ENCODE measurements around the gene SUCNR1.
"Not testable (repeated sequence)": the region's sequence is repeated elsewhere in the genome, so short reads cannot be mapped to it uniquely, and the experiment has no call there.

SUCNR1 gene

GRCh38 chr3:151903501-151903991 lies 30.1 kb downstream of the SUCNR1 start:
- DNase-seq = no peak

- DNase-seq = no peak
Observed at GRCh38 chr3:151905647-151906046, 32.2 kb downstream of the SUCNR1 start.

GRCh38 chr3:151906751-151907150 lies 33.3 kb downstream of the SUCNR1 start:
- no peak for DNase-seq

- no peak for DNase-seq
Observed at GRCh38 chr3:151908399-151908798, 35.0 kb downstream of the SUCNR1 start.

- DNase-seq = no peak
Observed at GRCh38 chr3:151909681-151910405, 36.4 kb downstream of the SUCNR1 start.

GRCh38 chr3:151911462-151911861 lies 38.0 kb downstream of the SUCNR1 start:
- DNase-seq = no peak

- DNase-seq = no peak
Observed at GRCh38 chr3:151912028-151912427, 38.6 kb downstream of the SUCNR1 start.

GRCh38 chr3:151916781-151917180 lies 43.3 kb downstream of the SUCNR1 start:
- DNase-seq = no peak

- peak; percentile 3 for DNase-seq
Observed at GRCh38 chr3:151918253-151919029, 45.0 kb downstream of the SUCNR1 start.

- DNase-seq = no peak
Observed at GRCh38 chr3:151919030-151919328, 45.5 kb downstream of the SUCNR1 start.

GRCh38 chr3:151919446-151919845 lies 46.0 kb downstream of the SUCNR1 start:
- no peak for DNase-seq

GRCh38 chr3:151923901-151924300 lies 50.5 kb downstream of the SUCNR1 start:
- DNase-seq = no peak

GRCh38 chr3:151924753-151925152 lies 51.3 kb downstream of the SUCNR1 start:
- no peak for DNase-seq

- DNase-seq = no peak
Observed at GRCh38 chr3:151925419-151925818, 52.0 kb downstream of the SUCNR1 start.

- DNase-seq = no peak
Observed at GRCh38 chr3:151925876-151926275, 52.4 kb downstream of the SUCNR1 start.

- no peak for DNase-seq
Observed at GRCh38 chr3:151926956-151927355, 53.5 kb downstream of the SUCNR1 start.

GRCh38 chr3:151927915-151928525 lies 54.6 kb downstream of the SUCNR1 start:
- DNase-seq = not testable (repeated sequence)

GRCh38 chr3:151931171-151931570 lies 57.7 kb downstream of the SUCNR1 start:
- no peak for DNase-seq

GRCh38 chr3:151933234-151933853 lies 59.9 kb downstream of the SUCNR1 start:
- no peak for DNase-seq
